Coronary artery (tissue), 2 donors: Measurements from ENCODE around the gene PLK5.

Experiments
- DNase-seq: peaks from one replicate; pipeline ENCODE4 v3.0.0-alpha.2; 2017; ENCODE audit warnings: low spot score
- H3K27ac ChIP-seq, 2 donors: fragments of 200-600 bp; sonication (generic); one replicate each; pipeline ENCODE4 v1.5.1; 2016 to 2019
- H3K4me3 ChIP-seq: fragments of 200-600 bp; sonication (generic); 2 replicates; pipeline ENCODE4 v1.5.1; 2016; ENCODE audit warnings: mild to moderate bottlenecking, moderate library complexity
- CTCF ChIP-seq: fragments of 200-600 bp; sonication (generic); IDR thresholded peaks from one replicate; pipeline ENCODE4 v1.5.1; 2019; ENCODE audit warnings: antibody characterized with exemption

PLK5 gene

GRCh38 chr19:1567116-1567847, 43.4 kb downstream of the PLK5 start:
- no peak for DNase-seq
- no peak for TF ChIP-seq CTCF
- peak overlapping the region; percentile 81 for H3K4me3 ChIP-seq
- peak overlapping the region; percentile 60 to 91 for H3K27ac ChIP-seq

- no peak for DNase-seq
- peak overlapping the region in 1 of 2 donors; percentile 91 for H3K27ac ChIP-seq
- TF ChIP-seq CTCF = no peak
- peak overlapping the region; percentile 81 for H3K4me3 ChIP-seq
These were observed 44.0 kb downstream of the PLK5 start for GRCh38 chr19:1567848-1568227.

GRCh38 chr19:1568320-1569019, 44.6 kb downstream of the PLK5 start, which contains the start of gene MEX3D:
TSS of gene MEX3D (minus strand) at chr19:1568325. CDS start at chr19:1568058, 267 bp downstream.
- TF ChIP-seq CTCF = no peak
- no peak for DNase-seq
- peak within 1 kb of the TSS in 1 of 2 donors; percentile 91 for H3K27ac ChIP-seq
- H3K4me3 ChIP-seq = peak within 1 kb of the TSS; percentile 81

- no peak overlapping the region for H3K4me3 ChIP-seq
- no peak for TF ChIP-seq CTCF
- no peak overlapping the region for H3K27ac ChIP-seq
- DNase-seq = no peak
These were observed 46.1 kb downstream of the PLK5 start for GRCh38 chr19:1569997-1570396.

- no peak overlapping the region for H3K27ac ChIP-seq
- TF ChIP-seq CTCF = no peak
- no peak for DNase-seq
- no peak overlapping the region for H3K4me3 ChIP-seq
These were observed 47.0 kb downstream of the PLK5 start for GRCh38 chr19:1570836-1571235.

GRCh38 chr19:1571358-1571757, 47.5 kb downstream of the PLK5 start:
- no peak for TF ChIP-seq CTCF
- DNase-seq = no peak
- Histone ChIP-seq H3K4me3 (no peak overlapping the region), H3K27ac (no peak overlapping the region)

- no peak for TF ChIP-seq CTCF
- Histone ChIP-seq H3K27ac (no peak overlapping the region), H3K4me3 (no peak overlapping the region)
- no peak for DNase-seq
These were observed 48.9 kb downstream of the PLK5 start for GRCh38 chr19:1572795-1573194.
